Activated CD8-positive, alpha-beta memory T cell treated with anti-CD3 and anti-CD28 coated beads, Interleukin-2, amount 50 U/mL, for 1 hour (primary cell): ENCODE measurements around the gene COL18A1.

Experiments used
- DNase-seq: peaks from one replicate; pipeline ENCODE4 v3.0.0-alpha.2; 2020; ENCODE audit errors: extremely low read depth

The COL18A1 gene

GRCh38 chr21:45507888-45508508, 103.0 kb downstream of the COL18A1 start:
- no peak for DNase-seq

DNA sequence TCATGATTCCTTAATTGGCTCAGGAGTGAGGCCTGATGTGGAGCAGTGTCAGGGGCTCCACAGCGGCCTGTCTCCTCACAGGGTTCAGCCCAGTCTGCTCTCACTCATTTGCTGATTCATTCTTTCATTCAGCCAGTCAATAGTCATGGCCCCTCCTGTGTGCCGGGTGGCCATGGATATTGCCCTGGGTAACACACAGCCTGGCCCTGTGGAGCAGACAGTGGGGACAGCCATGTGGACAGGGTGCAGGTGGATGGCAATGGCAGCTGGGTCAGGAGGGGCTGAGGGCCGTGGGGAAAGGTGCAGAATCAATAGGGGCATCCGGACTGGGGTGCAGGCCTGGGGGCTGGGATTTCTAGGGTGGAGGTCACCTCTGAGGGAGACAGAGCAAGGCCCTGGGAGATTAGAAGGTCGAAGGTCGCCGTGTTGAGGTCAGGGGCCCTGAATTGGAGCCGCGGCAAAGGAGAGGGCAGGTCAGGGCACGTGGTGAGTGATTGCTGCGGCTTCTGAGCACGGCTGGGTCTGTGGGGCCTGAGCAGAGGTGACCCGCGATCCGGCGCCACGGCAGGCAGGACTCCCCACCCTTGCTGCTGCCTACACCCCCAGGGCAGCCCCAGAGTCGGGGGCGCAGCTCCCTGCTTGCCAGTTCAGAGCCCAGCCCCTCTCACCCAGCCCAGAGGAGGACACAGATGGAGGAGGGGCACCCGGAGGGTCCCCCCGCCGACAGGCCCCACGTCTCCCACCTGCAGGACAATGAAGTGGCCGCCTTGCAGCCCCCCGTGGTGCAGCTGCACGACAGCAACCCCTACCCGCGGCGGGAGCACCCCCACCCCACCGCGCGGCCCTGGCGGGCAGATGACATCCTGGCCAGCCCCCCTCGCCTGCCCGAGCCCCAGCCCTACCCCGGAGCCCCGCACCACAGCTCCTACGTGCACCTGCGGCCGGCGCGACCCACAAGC, 103.9 kb downstream of the COL18A1 start:
- no peak for DNase-seq

DNA sequence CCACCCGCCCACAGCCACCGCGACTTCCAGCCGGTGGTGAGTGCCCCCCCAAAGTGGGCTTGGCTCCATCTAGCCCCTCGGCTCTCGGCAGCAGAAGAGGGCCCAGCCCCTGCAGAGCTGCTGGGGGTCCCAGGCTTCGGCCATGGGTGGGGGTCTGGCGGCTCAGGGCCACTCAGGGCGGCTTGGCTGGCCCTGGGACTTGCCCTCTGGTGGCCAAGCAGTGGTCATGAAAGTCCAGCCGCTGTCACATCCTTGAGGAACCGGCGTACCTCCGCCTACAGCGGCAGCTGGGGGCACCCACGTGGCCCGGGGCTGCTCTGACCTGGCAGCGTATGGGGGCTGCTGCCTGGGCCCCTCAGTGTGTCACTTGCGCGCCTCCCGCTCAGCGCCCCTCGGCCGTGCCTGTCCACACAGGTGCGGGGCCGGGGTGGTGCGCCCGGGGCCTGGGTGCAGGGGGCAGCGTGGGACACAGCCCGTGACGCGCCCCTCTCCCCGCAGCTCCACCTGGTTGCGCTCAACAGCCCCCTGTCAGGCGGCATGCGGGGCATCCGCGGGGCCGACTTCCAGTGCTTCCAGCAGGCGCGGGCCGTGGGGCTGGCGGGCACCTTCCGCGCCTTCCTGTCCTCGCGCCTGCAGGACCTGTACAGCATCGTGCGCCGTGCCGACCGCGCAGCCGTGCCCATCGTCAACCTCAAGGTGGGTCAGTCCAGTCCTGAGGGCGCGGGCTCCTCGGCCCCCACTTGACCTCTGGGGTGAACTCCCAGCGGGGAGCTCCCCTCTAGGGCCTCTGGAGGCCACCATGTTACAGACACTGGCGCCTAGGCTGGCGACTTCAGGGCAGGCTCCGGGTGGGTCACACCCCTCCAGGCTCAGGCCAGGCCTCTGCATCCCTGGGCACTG, 104.9 kb downstream of the COL18A1 start:
- DNase-seq = no peak

- DNase-seq = no peak
Observed at GRCh38 chr21:45510466-45510955, 105.5 kb downstream of the COL18A1 start.

DNA sequence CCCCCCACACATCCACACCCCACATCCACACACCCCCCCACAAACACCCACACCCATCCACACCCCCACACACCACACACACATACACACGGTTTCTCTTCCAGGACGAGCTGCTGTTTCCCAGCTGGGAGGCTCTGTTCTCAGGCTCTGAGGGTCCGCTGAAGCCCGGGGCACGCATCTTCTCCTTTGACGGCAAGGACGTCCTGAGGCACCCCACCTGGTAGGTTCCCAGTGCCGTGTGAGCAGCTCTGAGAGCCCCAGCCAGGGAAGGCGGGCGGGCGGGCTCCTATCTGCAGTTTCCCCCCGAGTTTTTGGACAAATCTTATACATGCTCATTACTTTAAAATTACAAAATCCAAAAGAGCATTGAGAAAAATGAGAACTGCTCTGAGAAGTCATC, 106.0 kb downstream of the COL18A1 start:
- DNase-seq = no peak

DNA sequence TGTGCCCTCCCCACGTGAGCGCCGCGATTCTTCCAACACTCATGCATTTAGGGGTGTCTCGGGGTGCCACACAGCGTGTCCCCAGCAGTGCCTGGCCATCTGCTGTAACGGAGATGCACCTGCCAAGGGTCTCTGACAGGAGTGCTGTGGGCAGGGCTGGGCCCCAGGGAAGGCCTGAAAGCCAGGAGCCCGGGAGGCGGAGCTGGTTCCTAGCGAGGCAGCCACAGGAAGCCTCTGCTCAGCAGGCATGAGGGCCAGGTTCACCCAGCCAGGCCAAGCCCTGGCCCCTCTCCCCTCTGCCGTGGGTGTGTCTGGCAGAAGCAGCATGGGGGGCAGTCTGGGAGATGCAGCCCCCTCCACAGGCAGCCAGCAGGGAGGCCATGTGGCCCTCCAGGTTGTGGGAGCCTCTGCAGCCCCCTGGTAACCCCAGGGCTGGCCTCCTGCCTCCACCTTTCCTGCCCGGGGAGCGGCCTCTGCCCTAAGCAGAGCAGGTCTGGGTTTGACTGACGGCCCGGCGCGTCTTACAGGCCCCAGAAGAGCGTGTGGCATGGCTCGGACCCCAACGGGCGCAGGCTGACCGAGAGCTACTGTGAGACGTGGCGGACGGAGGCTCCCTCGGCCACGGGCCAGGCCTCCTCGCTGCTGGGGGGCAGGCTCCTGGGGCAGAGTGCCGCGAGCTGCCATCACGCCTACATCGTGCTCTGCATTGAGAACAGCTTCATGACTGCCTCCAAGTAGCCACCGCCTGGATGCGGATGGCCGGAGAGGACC, 106.9 kb downstream of the COL18A1 start:
- DNase-seq = no peak

- no peak for DNase-seq
Observed at GRCh38 chr21:45512626-45513002, 107.6 kb downstream of the COL18A1 start.

DNA sequence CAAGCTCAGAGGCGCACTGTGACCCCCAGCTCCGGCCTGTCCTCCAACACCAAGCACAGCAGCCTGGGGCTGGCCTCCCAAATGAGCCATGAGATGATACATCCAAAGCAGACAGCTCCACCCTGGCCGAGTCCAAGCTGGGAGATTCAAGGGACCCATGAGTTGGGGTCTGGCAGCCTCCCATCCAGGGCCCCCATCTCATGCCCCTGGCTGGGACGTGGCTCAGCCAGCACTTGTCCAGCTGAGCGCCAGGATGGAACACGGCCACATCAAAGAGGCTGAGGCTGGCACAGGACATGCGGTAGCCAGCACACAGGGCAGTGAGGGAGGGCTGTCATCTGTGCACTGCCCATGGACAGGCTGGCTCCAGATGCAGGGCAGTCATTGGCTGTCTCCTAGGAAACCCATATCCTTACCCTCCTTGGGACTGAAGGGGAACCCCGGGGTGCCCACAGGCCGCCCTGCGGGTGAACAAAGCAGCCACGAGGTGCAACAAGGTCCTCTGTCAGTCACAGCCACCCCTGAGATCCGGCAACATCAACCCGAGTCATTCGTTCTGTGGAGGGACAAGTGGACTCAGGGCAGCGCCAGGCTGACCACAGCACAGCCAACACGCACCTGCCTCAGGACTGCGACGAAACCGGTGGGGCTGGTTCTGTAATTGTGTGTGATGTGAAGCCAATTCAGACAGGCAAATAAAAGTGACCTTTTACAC, 108.2 kb downstream of the COL18A1 start:
- no peak for DNase-seq

DNA sequence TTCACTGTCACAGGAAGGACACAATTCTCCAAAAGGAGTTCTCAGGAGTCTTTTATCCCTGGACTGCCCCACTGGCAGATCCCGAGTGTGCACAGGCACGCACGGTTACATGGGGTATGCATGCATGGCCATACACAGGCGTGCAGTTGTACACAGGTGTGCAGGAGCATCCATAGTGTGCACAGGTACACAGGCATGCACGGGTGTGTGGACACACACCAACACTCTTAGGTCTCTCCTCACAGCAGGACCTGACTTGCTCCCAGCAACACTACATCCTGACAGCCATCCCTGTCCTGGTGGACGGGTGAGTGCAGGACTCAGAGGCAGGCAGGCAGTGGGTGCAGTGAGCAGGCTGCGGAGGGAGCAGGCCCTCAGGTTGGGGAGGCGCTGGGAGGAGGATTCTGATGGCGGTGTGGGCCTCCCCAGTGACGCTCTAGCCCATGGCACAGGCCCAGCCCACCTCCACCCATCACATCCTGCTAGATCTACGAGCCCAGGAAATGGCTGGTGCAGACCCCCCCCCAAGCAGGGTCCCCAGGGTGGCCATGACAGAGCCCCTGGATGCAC, 108.9 kb downstream of the COL18A1 start:
- no peak for DNase-seq

DNA sequence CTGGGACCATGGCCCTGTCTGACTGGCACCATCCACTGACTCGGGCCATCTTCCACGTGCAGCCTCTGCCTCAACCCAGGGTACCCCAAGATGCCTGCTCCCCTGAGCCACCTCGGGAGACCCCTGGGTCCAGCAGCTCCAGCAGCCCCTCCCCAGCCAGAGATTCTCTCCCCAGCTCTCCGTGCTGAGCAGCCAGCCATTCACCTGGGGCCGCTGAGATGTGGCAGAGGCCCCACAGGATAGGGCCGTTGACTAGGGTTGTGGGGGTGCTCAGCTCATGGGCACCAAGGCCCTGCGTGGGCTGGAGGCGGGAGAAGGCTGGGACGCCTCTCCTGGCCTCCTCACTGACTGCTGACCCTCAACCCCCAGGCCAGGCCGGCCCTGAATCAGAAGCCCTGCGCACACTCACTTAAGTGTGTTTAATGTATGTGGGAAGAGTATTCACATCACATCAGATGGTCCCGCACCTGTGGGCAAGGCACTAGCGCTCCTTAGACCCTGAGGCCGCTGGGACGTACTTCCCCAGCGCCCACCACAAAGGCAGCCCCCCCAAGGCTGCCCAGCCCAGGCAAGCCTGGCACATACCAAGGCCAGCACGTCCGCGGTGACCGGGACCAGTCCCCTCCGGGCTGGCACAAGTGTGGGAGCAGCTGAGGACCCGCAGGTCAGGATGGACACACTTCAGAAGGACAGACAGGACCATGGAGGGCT, 109.5 kb downstream of the COL18A1 start:
- DNase-seq = no peak

DNA sequence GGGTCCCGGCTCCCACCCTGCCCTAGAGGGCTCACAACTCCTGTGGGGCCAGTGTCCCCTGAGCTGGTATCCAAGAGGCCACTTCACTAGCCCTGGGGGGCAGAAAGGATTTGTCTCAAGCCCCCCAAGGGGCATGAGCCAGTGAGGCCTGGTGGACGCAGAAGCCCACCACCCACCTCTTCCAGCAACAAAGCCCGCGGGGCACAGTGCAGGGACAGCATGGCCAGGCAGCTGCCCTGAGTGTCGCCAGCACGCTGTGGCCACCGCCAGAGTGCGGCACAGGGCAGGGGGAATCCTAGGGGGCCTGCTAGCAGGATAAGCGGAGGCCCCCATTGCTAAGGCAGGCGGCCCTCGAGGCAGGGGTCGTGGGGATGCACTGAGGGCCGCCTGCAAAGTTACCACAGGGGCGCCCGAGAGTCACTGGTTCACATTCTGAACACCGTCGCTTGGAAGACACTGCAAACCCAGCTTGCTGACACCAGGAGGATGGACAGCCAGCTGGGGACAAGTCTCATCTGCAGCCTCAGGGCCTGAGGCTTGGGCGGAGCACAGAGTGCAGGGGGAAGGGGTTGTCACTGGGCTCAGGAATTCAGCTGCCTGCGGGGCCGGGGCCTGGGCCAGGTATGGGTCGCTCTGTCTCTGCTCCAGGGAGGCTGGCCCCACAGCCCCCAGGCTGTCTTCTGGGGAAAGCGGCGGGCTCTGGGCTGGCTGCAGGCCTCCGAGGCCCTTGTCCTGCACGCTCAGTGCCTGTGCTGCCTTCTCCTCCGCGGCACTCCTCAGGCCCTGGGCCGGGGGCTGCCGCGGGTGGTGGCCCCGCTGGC, 110.5 kb downstream of the COL18A1 start:
- no peak for DNase-seq

DNA sequence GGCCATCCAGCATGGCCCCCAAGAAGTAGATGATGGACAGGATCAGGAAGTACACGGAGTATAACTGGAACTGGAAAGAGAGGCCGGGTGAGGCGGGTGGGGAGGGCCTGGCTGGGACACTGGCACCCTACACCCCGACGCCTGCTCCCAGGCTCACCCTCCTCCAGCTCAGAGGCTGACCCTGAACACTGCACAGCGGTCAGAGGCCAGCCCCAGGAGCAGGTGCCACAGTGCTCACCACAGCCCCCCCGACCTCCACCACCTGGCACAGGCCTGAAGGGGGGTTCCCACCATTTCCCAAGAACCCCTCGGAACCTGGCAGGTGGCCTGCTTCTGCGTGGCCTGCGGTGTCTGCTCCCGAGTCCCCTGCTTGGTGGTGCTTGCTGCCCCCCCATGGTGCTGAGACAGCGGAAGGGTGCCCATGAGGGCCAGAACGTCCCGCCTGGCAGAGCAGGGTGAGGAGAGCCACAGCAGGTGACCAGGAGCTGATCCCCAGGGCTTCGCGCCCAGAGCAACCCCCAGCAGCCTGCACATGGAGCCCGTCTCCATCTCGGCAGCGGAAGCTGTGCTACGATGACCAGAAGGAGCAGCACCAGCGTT, 111.2 kb downstream of the COL18A1 start:
- DNase-seq = no peak

- DNase-seq = no peak
Observed at GRCh38 chr21:45516671-45517151, 111.7 kb downstream of the COL18A1 start.

DNA sequence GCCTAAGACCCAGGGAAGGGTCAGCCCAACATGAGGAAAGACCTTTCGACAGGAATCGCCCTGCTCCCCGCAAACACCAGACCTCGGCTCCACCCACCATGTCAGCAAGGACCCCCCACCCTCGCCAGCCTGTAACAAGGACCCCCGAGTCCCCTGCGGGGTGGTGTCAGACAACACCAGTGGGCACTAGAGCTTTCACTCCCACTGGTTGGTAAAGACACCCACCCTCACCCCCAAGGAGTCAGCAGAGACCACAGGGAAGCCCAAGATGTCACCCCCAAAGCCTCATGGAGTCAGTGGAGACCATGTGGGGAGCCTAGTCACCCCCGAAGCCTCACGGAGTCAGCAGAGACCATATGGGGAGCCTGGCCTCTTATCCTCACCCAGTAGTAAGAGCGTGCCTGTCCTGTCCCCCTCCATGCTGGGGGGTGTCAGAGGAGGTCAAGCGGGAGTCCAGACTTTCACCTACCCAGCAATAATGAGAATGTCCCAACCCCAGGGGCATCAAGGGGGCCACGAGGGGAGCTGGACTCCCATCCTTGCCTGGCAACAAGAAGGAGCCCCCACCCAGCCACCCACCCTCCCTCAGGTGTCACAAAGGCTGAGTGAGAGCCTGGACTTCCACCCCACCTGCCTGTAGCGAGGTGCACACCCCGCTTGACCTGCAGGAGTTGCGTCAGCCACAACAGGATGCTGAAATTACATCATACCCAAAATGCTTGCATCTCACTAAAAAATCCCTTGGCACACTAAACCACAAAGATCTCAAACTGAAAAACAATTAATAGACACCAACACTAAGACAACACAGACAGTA, 112.5 kb downstream of the COL18A1 start:
- DNase-seq = no peak

- DNase-seq = no peak
Observed at GRCh38 chr21:45518742-45519141, 113.8 kb downstream of the COL18A1 start.

- no peak for DNase-seq
Observed at GRCh38 chr21:45519182-45519581, 114.2 kb downstream of the COL18A1 start.

DNA sequence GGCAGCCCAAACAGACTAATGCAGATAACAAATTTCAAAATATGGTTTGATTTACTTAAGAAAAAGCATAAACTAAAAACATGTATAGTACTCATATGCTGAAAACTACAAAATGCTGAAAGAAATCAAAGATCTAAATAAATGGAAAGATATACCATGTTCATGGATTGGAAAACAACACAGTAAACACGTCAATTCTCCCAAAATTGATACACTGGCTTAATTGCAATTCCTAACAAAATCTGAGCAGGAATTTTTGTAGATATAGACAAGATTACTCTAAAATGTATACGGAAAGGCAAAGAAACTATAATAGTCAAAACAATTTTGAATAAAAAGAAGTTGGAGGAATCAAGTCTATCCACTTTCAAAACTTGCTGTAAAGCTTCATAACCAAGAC, 116.3 kb downstream of the COL18A1 start:
- DNase-seq = no peak
